PC-3 (cell line): ENCODE results near the gene SCN2B. TPM values are rescaled to one million over a fixed set of nuclear protein-coding genes. Genes with fewer than 3 reads are reported as not detected.

Experiments
- ATAC-seq: fragments of 200-7000 bp; cut with Tn5 transposase; 2 replicates; pipeline ENCODE4 v1.9.1; 2020; ENCODE audit warnings: mild to moderate bottlenecking, moderate library complexity
- BruUV-seq: library from RNA; stranded (reverse); fragments of 400-500 nt; replicated peaks from 2 replicates; lab custom pipeline; 2021; lab: Mats Ljungman, UMichigan
- CTCF ChIA-PET: fragments of 300-600 bp; sonication (Branson Sonifier 250); formaldehyde crosslinking; loops from one replicate; lab custom pipeline; 2022; ENCODE audit warnings: antibody characterized with exemption; lab: Charles Lee
- POLR2A ChIA-PET: fragments of 300-600 bp; sonication (Branson Sonifier 250); formaldehyde crosslinking; loops from one replicate; lab custom pipeline; 2022; ENCODE audit warnings: antibody characterized with exemption; ENCODE audit not compliant: unreplicated experiment; lab: Charles Lee
- DNase-seq: peaks from one replicate; pipeline ENCODE4 v3.0.0-alpha.2; 2015
- H2AFZ ChIP-seq: fragments of 300-600 bp; sonication (generic); 2 replicates; pipeline ENCODE4 v1.6.0; 2016; ENCODE audit warnings: antibody characterized with exemption, low read length
- H3F3A ChIP-seq: fragments of 300-600 bp; sonication (generic); one replicate; pipeline ENCODE4 v1.6.0; 2017; ENCODE audit warnings: antibody characterized with exemption, low read length, control low read depth, mild to moderate bottlenecking; ENCODE audit not compliant: unreplicated experiment
- H3K27ac ChIP-seq: fragments of 300-600 bp; sonication (generic); 2 replicates; pipeline ENCODE4 v1.5.1; 2016; ENCODE audit warnings: mild to moderate bottlenecking, low read length
- H3K27me3 ChIP-seq: fragments of 300-600 bp; sonication (generic); 2 replicates; pipeline ENCODE4 v1.6.1; 2016; ENCODE audit warnings: low read length, mixed read lengths
- H3K36me3 ChIP-seq: fragments of 300-600 bp; sonication (generic); 2 replicates; pipeline ENCODE4 v1.6.1; 2016; ENCODE audit warnings: low read depth, mixed run types, low read length, mixed read lengths
- H3K4me1 ChIP-seq: fragments of 300-600 bp; sonication (generic); 2 replicates; pipeline ENCODE4 v1.5.1; 2016; ENCODE audit warnings: low read length; ENCODE audit not compliant: insufficient read depth
- H3K4me2 ChIP-seq: fragments of 300-600 bp; sonication (generic); 2 replicates; pipeline ENCODE4 v1.6.0; 2016; ENCODE audit warnings: low read length
- H3K4me3 ChIP-seq: fragments of 300-600 bp; sonication (generic); 2 replicates; pipeline ENCODE4 v1.5.1; 2016; ENCODE audit warnings: mild to moderate bottlenecking, low read length, mixed read lengths
- H3K79me2 ChIP-seq: fragments of 300-600 bp; sonication (generic); 2 replicates; pipeline ENCODE4 v1.6.1; 2017; ENCODE audit warnings: low read length, mixed read lengths
- H3K9ac ChIP-seq: fragments of 300-600 bp; sonication (generic); 2 replicates; pipeline ENCODE4 v1.6.0; 2016; ENCODE audit warnings: mild to moderate bottlenecking, low read length
- H3K9me2 ChIP-seq: fragments of 300-600 bp; sonication (generic); replicated peaks from 2 replicates; pipeline ENCODE4 v1.6.1; 2016; ENCODE audit warnings: mixed run types, low read length, mixed read lengths
- H3K9me3 ChIP-seq: fragments of 300-600 bp; sonication (generic); 2 replicates; pipeline ENCODE4 v1.6.1; 2016; ENCODE audit warnings: low read length, mixed read lengths
- H4K20me1 ChIP-seq: fragments of 300-600 bp; sonication (generic); 2 replicates; pipeline ENCODE4 v1.6.1; 2016; ENCODE audit warnings: low read length, mixed read lengths
- EZH2 ChIP-seq: fragments of 300-600 bp; sonication (generic); IDR thresholded peaks from one replicate; pipeline ENCODE4 v1.6.1; 2017; ENCODE audit warnings: antibody characterized with exemption, mild to moderate bottlenecking, low read length; ENCODE audit not compliant: unreplicated experiment
- EZH2phosphoT487 ChIP-seq: fragments of 300-600 bp; sonication (generic); IDR thresholded peaks from 2 replicates; pipeline ENCODE4 v1.6.1; 2018; ENCODE audit warnings: mild to moderate bottlenecking, antibody characterized with exemption, low read length, borderline replicate concordance
- intact Hi-C: fragments of 100-400 bp; cut with micrococcal nuclease; formaldehyde crosslinking; loops from 2 replicates; pipeline ENCODE4 v1.9.0; 2023
- total RNA-seq: library from RNA; depleted of rRNA; stranded (reverse); fragments of >200 nt; gene quantifications from 2 replicates; pipeline ENCODE4 v1.2.3, GENCODE V29; 2014
- TF ChIP-seq, protein P1 (sequence below): fragments of 300-600 bp; sonication (generic); conservative IDR thresholded peaks from 2 replicates; pipeline ENCODE4 v1.5.1; 2017; ENCODE audit warnings: antibody characterized with exemption, low read depth, mild to moderate bottlenecking, low read length

Gene SCN2B
- total RNA-seq, 1 experiment from 2014 or later = not detected

DNA sequence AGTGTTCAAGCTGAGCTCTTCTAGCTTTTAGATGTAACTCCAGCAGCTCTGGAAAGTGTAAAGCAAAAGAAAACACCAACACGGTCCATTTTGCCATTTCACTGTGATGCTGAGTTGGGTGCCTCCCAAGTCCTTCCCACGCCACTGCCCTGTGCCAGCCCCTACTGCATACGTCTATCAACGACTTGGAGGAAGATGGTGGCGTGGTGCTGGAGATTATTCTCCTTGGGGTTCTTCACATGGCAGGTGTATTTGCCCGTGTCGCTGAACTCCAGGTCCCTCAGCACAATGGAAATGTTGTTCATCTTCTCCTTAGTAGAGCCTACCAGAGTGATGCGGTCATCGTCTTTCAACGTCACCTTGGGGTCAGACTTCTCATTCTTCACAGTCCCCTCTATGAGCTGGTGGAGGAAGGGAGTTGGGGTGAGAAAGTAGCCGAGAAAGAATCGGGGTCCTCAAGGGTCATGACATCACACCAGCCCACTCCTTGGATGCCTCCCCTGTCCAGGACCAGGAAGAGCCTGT, 32.7 kb downstream of the SCN2B start:
- POLR2A ChIA-PET = no interaction called here
- no peak for ATAC-seq
- H3K4me2 ChIP-seq = no peak overlapping the region
- no peaks in the 10 kb centered on the region for H3K36me3 ChIP-seq
- TF ChIP-seq, protein P1, sequence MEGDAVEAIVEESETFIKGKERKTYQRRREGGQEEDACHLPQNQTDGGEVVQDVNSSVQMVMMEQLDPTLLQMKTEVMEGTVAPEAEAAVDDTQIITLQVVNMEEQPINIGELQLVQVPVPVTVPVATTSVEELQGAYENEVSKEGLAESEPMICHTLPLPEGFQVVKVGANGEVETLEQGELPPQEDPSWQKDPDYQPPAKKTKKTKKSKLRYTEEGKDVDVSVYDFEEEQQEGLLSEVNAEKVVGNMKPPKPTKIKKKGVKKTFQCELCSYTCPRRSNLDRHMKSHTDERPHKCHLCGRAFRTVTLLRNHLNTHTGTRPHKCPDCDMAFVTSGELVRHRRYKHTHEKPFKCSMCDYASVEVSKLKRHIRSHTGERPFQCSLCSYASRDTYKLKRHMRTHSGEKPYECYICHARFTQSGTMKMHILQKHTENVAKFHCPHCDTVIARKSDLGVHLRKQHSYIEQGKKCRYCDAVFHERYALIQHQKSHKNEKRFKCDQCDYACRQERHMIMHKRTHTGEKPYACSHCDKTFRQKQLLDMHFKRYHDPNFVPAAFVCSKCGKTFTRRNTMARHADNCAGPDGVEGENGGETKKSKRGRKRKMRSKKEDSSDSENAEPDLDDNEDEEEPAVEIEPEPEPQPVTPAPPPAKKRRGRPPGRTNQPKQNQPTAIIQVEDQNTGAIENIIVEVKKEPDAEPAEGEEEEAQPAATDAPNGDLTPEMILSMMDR = no peak
- TF ChIP-seq EZH2 = no peak
- TF ChIP-seq EZH2phosphoT487 = no peak
- H3K4me1 ChIP-seq = no peaks in the 10 kb centered on the region
- no peaks in the 10 kb centered on the region for H3K9me3 ChIP-seq
- no peak overlapping the region for H3K4me3 ChIP-seq
- peaks cover 50% of the 10 kb centered on the region for H3K27me3 ChIP-seq
- no peaks in the 10 kb centered on the region for H3K9me2 ChIP-seq
- H2AFZ ChIP-seq = no peak overlapping the region
- H4K20me1 ChIP-seq = no peaks in the 10 kb centered on the region
- no peaks in the 10 kb centered on the region for H3K79me2 ChIP-seq
- H3K9ac ChIP-seq = no peak overlapping the region
- no TSS peak for BruUV-seq
- no peaks in the 10 kb centered on the region for H3F3A ChIP-seq
- CTCF ChIA-PET = interaction anchor here (0.8 to 1.1 kb wide), 2 partner anchors 28 to 207 kb away, joined by 3 read pairs; no protein-coding TSS in a partner anchor
- intact Hi-C loops = loop anchor here (2.0 kb wide), 1 partner anchor 423 kb away; no protein-coding TSS in a partner anchor
- no peak overlapping the region for H3K27ac ChIP-seq
- DNase-seq = no peak

DNA sequence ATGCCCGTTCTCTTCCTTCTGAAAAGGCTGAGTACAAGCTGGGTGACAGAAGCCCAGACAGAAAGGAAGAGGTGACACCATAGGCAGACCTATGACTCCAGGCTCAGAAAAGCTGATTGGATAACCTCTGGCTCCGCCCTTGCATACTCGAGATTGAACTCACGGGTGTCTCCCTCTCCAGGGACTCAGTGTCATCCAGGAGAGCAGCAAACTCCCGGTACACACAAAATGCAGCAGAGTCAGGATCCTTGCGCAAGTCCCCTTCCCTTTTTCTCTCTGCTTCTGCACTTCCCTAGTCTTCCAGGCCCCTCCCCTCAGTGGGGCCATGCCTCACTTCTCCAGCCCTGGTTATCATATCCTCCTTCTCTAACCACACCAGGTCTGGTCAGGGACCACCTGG, 33.6 kb downstream of the SCN2B start:
- intact Hi-C loops = no loop called here
- no peaks in the 10 kb centered on the region for H3K79me2 ChIP-seq
- no peaks in the 10 kb centered on the region for H4K20me1 ChIP-seq
- H3K27ac ChIP-seq = no peak overlapping the region
- H2AFZ ChIP-seq = no peak overlapping the region
- ChIA-PET POLR2A (no interaction called here), CTCF (interaction anchor here (0.8 kb wide), 2 partner anchors 14 to 208 kb away, joined by 3 read pairs; no protein-coding TSS in a partner anchor)
- no TSS peak for BruUV-seq
- H3F3A ChIP-seq = no peaks in the 10 kb centered on the region
- ATAC-seq = no peak
- no peak overlapping the region for H3K4me3 ChIP-seq
- H3K4me1 ChIP-seq = no peaks in the 10 kb centered on the region
- H3K36me3 ChIP-seq = no peaks in the 10 kb centered on the region
- H3K4me2 ChIP-seq = no peak overlapping the region
- no peaks in the 10 kb centered on the region for H3K9me3 ChIP-seq
- peaks cover 59% of the 10 kb centered on the region for H3K27me3 ChIP-seq
- H3K9me2 ChIP-seq = no peaks in the 10 kb centered on the region
- TF ChIP-seq, protein P1 = no peak
- TF ChIP-seq EZH2 = no peak
- no peak for TF ChIP-seq EZH2phosphoT487
- H3K9ac ChIP-seq = no peak overlapping the region
- peak; percentile 20 for DNase-seq

DNA sequence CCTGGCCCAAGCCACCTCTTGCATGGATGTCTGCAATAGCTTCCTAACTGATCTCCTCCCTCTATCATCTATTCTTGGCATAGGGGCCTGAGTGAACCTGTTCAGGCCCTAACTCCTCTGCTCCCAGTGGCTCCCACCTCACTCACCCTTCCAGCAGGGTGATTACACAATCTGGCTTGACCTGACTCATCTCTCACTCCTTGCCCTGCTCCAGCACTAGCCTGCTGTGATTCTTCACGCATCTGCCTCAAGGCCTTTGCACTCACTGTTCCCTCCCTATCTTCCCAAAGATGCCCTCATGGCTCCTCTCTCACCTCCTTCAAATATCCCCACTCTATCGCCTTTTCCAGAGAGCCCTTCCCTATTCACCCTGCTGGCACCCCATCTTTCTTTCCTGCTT, 34.4 kb downstream of the SCN2B start:
- Histone ChIP-seq H3F3A (no peaks in the 10 kb centered on the region), H4K20me1 (no peaks in the 10 kb centered on the region), H3K9ac (no peak overlapping the region), H3K27me3 (peaks cover 63% of the 10 kb centered on the region), H3K27ac (no peak overlapping the region), H3K4me1 (no peaks in the 10 kb centered on the region), H3K79me2 (no peaks in the 10 kb centered on the region), H3K9me3 (no peaks in the 10 kb centered on the region), H3K9me2 (no peaks in the 10 kb centered on the region), H3K4me2 (no peak overlapping the region), H3K4me3 (no peak overlapping the region), H2AFZ (no peak overlapping the region), H3K36me3 (no peaks in the 10 kb centered on the region)
- no TSS peak for BruUV-seq
- intact Hi-C loops = no loop called here
- TF ChIP-seq, protein P1 = no peak
- TF ChIP-seq EZH2 (no peak), EZH2phosphoT487 (no peak)
- peak; percentile 65 for DNase-seq
- CTCF ChIA-PET = no interaction called here
- POLR2A ChIA-PET = no interaction called here
- ATAC-seq = no peak
